ENCODE results near the gene MRPS5.

MRPS5 gene

GRCh38 chr2:95046371-95047112, 75.1 kb downstream of the MRPS5 start:
- H3K4me1 ChIP-seq: peaks cover 0 to 7% (median 0%) of the 10 kb centered on the region in 4 donors
- H3K27me3 ChIP-seq: peaks cover 0 to 25% of the 10 kb centered on the region in 2 donors
- intact Hi-C loops (cut with DNase I; ENCODE audit: low total_unique reads): no loop called here
- H3K36me3 ChIP-seq: no peaks in the 10 kb centered on the region
- no peak overlapping the region for H3K27ac ChIP-seq
- TF ChIP-seq, protein P1, sequence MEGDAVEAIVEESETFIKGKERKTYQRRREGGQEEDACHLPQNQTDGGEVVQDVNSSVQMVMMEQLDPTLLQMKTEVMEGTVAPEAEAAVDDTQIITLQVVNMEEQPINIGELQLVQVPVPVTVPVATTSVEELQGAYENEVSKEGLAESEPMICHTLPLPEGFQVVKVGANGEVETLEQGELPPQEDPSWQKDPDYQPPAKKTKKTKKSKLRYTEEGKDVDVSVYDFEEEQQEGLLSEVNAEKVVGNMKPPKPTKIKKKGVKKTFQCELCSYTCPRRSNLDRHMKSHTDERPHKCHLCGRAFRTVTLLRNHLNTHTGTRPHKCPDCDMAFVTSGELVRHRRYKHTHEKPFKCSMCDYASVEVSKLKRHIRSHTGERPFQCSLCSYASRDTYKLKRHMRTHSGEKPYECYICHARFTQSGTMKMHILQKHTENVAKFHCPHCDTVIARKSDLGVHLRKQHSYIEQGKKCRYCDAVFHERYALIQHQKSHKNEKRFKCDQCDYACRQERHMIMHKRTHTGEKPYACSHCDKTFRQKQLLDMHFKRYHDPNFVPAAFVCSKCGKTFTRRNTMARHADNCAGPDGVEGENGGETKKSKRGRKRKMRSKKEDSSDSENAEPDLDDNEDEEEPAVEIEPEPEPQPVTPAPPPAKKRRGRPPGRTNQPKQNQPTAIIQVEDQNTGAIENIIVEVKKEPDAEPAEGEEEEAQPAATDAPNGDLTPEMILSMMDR (IDR thresholded peaks at IDR 0.05): no peak
- no peak for DNase-seq
- no peak overlapping the region for H3K4me3 ChIP-seq
- H3K9me3 ChIP-seq: no peaks in the 10 kb centered on the region

DNA sequence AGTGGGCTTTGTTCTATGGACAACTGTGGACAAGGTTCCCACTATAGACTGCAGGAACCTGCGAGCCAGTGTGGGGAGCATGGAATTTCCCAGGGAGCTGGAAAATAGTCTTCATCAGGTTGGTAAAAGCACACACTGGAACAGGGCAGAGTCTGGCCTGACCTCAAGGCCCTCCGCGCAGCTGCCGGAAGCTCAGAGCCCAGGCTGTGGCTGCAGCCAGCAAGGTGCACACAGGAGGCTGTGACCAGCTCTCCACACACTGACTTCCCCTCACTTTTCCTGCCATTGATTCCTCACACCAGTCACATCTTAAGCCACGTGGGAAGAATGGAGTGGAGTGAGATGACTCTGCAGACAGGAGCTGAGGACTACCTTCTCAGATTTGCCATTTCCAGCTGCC, 77.0 kb downstream of the MRPS5 start:
- H3K27ac ChIP-seq: no peak overlapping the region
- H3K4me3 ChIP-seq: no peak overlapping the region
- intact Hi-C loops (cut with DNase I; ENCODE audit: low total_unique reads): no loop called here
- DNase-seq: no peak
- H3K27me3 ChIP-seq: peaks cover 0 to 24% of the 10 kb centered on the region in 2 donors
- TF ChIP-seq, protein P1 (IDR thresholded peaks at IDR 0.05): no peak
- H3K9me3 ChIP-seq: no peaks in the 10 kb centered on the region
- H3K36me3 ChIP-seq: no peaks in the 10 kb centered on the region
- peaks cover 0 to 7% (median 0%) of the 10 kb centered on the region in 4 donors for H3K4me1 ChIP-seq

GRCh38 chr2:95043300-95044093, 78.1 kb downstream of the MRPS5 start:
- Histone ChIP-seq H3K4me3 (no peak overlapping the region), H3K4me1 (peaks cover 0 to 7% (median 0%) of the 10 kb centered on the region in 4 donors), H3K36me3 (no peaks in the 10 kb centered on the region), H3K27me3 (peaks cover 0 to 15% of the 10 kb centered on the region in 2 donors), H3K9me3 (no peaks in the 10 kb centered on the region), H3K27ac (no peak overlapping the region)
- intact Hi-C loops (cut with DNase I; ENCODE audit: low total_unique reads): no loop called here
- TF ChIP-seq, protein P1 (IDR thresholded peaks at IDR 0.05): no peak
- peak in 1 of 2 donors; percentile 76 for DNase-seq

DNA sequence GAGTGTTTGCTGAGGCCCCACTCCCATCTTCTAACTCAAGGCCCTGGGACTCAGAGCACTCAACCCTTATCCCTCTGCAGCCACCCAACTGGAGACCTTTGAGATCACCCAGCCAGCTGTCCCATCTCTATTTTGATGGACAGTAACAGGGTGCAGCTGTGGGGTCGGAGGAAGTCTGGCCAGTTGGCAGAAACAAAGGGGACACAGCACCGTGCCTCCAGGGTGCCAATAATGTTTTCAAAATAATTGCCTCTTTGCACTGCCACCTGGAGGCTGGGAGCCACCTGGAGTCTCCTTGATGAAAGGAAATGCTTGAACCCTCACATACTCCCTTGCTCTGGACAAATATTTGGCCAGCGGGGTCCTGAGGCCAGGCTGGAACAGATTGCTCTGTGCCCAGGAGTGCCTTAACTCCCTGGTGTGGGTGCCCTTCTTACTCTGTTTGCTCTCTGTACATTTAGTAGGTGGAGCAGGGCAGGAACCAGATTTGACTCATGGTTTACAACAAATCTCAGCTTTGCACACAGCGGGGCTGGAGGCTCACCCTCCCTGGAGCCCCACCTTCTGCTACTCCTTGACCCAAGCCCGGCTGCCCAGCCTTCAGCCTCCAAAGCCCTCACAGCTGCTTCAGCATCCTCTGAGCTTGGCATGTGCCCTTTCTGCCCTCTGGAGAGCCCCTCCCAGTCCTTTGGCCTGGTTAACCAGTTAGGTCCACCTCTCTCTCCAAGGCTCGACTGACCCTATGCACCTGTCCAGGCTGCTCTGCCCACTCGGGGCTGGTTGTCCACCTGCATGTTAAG, 78.9 kb downstream of the MRPS5 start:
- Histone ChIP-seq H3K27ac (no peak overlapping the region), H3K27me3 (peaks cover 0 to 8% of the 10 kb centered on the region in 2 donors), H3K9me3 (no peaks in the 10 kb centered on the region), H3K4me3 (no peak overlapping the region), H3K36me3 (no peaks in the 10 kb centered on the region), H3K4me1 (peaks cover 0 to 7% (median 0%) of the 10 kb centered on the region in 4 donors)
- DNase-seq: no peak
- intact Hi-C loops (cut with DNase I; ENCODE audit: low total_unique reads): no loop called here
- TF ChIP-seq, protein P1 (IDR thresholded peaks at IDR 0.05): no peak

GRCh38 chr2:95041824-95042442, 79.7 kb downstream of the MRPS5 start:
- H3K9me3 ChIP-seq: no peaks in the 10 kb centered on the region
- peaks cover 0 to 7% (median 0%) of the 10 kb centered on the region in 4 donors for H3K4me1 ChIP-seq
- DNase-seq: no peak
- H3K36me3 ChIP-seq: no peaks in the 10 kb centered on the region
- H3K27ac ChIP-seq: no peak overlapping the region
- TF ChIP-seq, protein P1 (IDR thresholded peaks at IDR 0.05): no peak
- H3K27me3 ChIP-seq: peaks cover 0 to 7% of the 10 kb centered on the region in 2 donors
- H3K4me3 ChIP-seq: no peak overlapping the region
- intact Hi-C loops (cut with DNase I; ENCODE audit: low total_unique reads): no loop called here

Data from tibial artery (tissue), 4 donors.